Stimulated activated CD4-positive, alpha-beta T cell treated with anti-CD3 and anti-CD28 coated beads, Interleukin-4, amount 100 ng/mL, for 24 hours (primary cell): Measurements from ENCODE around the gene DPT.
"Not testable (repeated sequence)": the region's sequence is repeated elsewhere in the genome, so short reads cannot be mapped to it uniquely, and the experiment has no call there.

Experiments used
- DNase-seq: peaks from one replicate; pipeline ENCODE4 v3.0.0-alpha.2; 2020

DPT gene

DNA sequence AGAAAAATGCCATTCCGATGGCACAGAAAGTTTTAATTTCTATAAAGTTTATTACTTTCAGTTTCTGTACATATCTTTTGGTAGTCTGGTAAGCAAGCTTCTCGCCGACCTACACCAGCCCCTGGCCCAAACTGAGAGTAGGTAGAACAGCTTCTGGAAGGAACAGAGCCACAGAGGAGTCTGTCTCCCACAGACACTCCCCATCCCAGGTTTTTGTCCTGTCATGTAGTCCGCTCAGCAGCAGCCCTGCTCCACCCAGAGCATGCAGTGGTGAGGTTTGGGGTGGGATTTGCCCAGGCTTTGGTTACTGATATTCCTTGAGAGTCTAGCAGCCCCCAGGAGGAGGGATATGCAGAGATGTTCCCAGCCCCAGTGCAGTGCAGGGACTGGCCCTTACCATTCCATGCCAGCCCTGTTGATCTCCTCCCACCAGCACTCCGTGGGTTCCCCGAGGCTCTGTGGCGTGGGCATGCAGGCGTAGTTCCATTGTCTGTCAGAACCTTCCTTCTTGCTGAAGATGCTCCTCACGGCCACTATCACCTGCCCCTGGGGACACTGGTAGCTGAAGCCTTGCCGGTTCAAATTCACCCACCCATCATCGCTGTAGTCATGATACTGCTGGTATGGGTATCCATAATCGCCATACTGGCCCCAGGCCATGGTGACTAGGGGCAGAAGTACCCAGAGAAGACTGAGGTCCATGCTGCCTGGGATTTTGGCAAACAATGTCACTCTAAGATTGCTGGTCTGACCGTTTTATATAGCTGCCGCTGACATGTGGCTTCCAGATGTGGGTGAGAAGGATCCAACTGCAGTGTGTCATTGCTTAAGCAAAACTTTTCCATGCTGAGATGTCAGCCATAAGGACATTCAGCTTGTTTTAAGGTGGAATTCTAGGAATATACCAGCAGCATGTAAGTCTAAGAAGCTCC, at the start of gene DPT:
Gene DPT (minus strand): TSS at position 734 of the 932 bp plus-strand sequence. CDS start 32 bp downstream, at position 702.
- DNase-seq: no peak

DNA sequence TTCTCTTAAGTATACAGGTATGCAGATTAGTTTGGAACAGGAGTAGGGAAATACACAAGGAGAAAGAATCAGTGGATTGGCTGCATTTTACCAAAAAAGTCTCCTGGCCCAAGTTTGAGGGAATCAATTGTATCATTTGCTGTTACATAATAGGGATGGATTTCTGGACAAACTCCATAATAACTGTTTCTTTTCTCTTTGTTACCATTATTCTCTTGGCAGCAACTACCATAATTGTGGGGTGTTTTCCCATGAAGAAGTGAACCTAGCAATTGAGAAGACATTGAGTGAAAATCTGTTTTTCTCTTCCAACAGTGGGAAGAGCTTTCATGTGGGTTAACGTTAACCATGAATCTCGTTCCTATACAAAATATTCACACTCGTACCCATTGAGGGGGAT, 46.4 kb upstream of the DPT start:
- no peak for DNase-seq

DNA sequence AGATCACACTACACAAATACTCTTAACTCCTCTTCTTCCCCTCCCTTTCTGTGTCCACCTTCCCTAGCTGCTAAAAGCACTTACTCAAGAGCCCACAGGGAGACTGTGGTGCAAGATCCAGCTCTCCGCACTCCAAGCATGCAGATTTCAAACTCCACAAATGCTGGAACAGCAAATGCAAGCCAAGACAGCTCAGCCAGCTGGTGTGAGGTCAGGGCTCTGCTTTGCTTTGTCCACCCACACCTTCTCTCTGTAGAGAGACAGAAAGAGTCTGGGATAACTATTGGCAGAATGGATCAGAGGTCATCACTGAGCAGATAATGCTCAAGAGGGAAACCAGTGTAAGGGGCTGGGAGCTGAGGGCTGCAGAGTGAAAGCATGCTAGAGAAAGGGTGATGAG, 45.2 kb upstream of the DPT start:
- DNase-seq: no peak

DNA sequence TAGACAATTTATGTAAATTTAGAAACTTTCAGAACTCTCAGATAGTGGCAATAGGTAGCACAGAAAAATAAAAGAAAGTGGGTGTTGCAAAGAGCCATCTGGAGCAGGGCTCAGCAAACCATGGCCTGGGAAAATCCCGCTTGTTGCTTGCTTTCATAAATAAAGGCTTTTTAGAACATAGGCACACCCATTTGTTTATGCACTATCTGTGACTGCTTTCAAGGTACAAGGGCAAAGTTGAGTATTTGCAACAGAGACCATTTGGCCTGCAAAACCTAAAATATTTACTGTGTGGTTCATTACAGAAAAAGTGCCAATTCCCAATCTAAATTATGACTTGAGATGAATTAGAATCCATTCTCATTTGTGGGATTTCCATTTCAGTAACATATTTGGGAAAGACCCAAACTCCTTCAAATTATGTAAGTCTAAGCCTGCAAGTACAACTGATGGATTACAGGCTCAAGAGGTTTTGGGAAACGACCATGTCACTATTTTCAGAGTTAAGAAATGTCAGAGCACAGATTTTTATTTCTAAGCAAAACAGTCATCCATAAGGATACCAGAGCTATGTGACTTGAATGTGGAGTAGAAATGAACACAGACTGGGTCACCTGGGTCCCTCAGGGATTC, 43.5 kb upstream of the DPT start:
- no peak for DNase-seq

DNA sequence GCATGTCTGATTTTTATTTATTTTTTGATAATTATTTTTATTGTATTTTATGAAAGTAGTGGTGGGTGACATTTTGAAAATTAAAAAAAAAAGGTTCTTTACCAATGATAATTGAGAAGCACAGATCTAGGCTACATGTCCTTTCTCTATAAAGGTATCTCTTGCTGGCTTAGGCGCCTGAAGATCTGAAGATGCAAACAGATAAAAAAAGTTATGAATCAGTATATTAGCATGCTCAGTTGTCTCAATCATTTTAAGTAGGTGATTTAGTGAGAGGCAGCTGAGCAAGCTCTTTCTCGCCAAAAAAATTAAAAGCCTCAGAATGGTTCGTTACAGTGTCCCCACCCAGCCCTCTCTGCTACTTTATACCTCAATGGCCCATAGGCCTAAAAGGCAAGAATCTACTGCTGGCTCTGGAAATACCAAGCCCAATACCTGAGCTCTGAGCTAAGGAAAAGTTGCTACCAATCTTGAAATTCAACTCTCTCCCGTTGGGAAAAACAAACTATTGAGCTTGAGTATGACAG, 42.2 kb upstream of the DPT start:
- no peak for DNase-seq

DNA sequence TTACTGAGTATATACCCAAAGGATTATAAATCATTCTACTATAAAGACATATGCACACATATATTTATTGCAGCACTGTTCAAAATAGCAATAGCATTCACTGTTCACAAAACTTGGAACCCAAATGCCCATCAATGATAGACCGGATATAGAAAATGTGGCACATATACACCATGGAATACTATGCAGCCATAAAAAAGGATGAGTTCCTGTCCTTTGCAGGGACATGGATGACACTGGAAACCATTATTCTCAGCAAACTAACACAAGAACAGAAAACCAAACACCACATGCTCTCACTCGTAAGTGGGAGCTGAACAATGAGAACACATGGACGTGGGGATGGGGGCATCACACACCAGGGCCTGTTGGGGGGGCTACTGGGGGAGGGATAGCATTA, 40.9 kb upstream of the DPT start:
- not testable (repeated sequence) for DNase-seq

DNA sequence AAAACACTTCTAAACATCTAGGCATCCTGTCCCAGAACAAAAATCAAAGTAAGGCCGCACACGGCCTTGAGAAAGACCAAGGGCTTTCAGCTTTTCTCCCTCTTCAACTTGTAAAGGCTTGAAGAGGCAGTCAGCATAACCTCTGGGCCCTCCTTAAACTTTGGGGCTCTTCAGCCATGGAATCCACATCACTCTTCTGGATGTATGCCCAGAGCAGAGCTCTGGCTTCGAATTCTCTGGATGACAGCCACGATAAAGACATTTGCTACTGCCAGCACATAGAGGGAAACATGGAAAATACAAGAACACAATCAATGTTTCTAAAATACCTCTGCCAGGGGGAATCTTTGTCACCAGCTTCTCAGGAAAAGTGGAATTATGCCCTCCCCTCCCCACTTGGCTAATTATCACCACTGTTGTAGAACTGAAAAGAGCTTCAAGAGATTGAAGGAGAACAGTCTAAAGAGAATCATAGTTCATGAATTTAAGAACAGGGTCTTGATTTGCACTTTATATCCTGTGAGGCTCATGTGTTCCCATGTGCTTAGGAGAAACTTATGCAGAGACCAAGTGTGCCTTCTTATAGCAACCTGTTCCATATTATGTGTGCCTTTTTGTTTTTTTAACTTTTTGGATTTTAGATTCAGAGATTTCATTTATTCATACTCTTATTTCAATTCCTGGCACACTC, 39.0 kb upstream of the DPT start:
- no peak for DNase-seq

DNA sequence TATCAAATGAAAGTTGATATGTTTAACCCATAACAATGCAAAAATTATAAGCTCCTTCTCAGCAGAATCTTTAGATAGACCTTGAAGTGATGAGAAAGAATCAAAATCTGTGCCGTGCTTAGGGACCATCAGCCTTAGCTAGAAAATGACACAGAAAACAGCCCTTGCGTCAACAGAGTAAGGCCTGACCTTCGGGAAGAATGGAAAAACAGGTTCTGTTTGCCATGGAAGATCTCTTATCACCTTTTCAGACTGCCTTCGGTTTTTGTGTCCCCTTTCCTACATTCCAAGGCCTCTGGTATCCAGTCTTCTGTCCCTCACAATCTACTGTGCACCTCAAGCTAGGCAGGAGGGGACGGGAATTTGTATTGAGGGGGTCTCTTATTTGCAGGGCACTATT, 37.6 kb upstream of the DPT start:
- DNase-seq: no peak

DNA sequence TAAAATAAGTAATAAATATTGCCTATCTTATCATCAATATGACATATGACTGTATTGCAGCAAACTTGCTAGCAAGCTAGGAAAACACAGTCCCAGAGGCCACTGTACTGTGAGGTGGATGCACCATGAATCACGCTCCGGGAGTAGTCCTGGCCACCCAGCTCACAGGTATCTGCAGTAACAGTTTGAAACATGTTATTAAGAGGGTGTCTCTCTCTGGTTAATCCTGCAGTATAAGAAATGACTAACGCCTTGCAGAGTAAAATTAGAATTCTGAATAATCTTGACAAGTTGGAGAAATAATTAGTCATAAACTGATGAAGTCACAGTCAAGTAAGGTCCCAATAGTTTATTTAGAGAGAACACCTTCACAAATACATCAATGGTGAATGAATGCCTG, 34.0 kb upstream of the DPT start:
- peak; percentile 36 for DNase-seq

DNA sequence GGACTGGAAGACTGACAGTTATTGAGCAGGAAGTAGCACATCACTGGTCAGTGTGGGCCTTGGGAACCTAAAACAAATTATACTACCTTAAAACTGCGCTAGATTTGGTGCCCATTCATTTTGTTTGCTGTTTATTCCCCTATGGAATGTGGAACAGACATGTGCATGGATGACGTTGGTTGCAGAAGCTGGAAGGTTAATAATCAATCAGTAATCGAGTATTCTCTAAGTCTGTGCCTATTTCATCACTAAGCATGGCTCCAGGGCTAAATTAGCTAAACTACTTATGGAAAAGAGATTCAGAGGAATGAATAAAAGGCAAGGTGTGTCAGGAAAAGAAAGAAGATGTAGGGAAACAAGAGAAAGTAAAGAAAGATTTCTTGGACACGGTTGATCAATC, 33.5 kb upstream of the DPT start:
- no peak for DNase-seq

DNA sequence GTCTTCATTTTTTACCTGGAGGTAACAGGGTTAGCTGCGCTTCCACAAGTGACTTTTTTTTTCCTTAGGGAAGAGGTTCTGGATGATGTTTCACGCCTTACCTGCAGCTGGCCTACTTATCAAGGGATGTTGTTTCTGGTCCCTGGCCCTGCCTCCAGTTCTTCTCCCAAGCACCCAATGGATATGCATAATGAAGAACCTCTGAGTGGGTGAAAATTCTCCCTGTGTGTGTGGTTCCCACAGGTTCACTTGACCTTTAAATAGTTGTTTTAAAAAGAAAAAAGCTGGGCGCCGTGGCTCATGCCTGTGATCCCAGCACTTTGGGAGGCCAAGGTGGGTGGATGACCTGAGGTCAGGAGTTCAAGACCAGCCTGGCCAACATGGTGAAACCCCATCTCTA, 31.8 kb upstream of the DPT start:
- no peak for DNase-seq

DNA sequence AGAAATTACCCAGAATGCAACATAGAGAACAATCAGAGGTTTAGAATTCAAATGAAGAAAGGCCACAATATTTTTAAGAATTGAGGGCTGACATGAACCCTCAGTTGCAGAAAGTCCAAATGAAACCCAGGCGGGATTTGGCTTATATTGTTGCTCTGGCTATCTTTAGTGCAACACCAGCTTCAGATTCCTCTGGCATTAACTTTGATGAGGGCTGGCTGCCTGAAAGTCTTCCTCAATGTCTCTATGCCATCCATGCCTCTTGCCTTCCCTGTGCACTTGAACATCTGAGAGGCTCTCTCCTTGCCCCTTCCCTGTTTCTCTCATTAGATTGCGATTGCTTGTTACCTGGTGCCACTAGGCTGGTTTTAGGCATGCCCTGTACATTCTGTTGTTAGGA, 31.2 kb upstream of the DPT start:
- DNase-seq: no peak

DNA sequence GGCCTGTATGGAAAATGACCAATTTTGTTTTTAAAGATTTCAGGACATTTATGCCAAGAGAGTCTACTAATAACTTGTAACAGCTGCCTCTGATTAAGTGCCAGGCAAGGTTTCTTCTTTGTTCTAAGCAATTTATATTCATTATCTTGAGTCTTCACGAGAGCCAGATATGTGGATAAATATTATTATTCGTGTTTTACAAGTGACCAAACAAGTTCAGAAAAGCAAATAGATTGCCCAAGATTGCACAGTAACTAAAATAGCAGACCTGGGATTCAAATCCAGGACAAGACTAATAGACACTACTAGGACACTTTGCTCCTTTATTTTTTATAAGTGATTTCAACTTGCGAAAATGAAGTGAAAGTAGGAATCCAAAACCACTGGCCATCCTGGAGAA, 30.1 kb upstream of the DPT start:
- no peak for DNase-seq

DNA sequence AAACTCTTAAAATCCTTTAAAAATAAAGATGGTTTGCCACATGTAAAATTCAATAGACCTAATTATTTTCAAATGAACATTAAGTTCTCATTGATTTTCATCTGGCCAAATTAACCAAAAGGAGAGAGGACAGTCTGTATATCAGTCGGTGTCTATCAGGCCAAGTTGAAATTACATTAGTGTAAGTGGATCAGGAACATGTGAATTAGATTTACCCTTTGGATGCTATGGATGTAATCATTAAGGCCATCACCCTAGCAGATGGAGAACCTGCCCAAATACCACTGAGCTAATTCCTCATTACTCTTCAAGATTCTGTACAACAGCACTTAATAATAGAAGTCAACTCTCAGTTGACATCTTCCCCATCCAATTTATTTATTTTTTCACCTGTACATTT, 29.5 kb upstream of the DPT start:
- DNase-seq: no peak

DNA sequence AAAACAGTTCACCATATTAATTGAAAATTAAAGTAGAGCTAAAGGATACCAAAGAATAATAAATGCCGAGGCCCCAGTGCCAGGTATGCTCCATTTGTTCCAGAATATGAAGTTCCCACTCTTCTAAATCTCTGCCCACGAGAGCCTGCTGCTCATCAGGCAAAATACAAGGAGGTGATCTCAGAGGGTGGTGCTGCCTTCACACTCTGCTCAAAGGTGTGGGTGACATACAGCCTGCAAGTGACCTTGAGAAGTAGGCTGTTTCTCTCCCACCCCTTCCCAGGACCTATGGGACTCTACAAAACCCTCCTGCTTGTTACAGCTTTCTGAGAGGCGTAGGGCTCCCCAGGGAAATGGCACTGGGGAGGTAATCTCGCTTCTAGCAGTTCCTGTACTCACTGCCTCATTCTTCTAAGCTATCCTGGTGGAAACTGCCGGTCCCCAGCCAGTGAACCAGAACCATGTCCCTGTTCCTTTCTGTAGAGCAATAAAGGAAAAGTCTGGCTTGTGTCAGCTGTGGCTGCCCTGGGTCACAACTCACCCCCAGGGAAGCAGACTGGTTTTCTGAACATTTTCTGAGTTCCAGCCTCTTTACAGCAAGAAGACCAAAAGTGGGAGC, 26.9 kb upstream of the DPT start:
- no peak for DNase-seq

DNA sequence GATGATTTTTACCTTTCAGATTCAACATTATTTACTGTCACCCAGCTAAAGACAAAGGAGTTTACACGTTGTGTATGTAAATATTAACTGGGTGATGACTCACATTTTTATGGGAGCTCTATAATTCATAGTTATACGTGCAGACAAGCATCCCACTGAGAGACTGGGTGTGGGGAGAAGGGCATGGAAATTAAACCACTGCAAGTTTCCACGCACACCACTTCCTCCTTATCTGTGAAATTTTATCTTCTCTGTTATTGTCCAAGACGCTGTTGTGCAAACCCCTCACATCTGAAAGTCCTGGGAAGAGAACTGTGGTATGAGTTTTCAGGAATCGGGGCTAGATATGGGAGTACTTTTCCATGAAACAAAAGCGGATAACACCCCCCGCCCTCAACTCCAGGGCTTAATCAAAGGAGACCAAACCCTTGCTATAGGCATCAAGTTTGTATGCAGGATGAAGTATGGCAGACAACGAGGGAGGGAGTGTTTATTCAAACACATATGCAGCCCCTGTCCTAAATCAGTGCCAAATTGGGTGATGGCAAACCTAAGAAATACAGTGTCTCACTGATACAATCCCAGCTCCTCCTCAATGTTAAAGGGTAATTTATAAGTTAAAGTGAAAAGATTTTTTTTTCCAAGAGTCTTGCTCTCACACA, 23.3 kb upstream of the DPT start:
- DNase-seq: no peak

DNA sequence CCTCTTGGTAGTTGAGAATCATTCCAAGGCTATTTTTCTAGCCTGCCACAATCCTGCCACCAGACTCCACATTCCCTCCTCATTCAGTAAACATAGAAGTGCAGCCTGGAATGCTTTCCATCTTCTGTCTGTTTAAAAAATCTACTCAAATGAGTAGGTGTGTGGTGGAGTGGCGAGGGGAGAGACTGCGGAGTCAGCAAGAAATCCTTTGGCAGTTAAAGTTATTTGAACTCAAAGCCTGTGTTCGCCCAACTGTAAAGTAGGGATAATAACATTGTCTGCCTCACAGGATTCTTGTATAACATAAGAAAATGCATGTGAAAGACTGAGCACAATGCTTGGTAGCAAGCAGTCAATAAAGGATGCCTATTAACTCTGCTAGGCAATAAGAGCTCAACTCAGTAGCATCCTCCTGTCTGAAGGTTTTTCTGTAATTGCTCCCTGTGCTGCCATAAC, 22.2 kb upstream of the DPT start:
- no peak for DNase-seq

DNA sequence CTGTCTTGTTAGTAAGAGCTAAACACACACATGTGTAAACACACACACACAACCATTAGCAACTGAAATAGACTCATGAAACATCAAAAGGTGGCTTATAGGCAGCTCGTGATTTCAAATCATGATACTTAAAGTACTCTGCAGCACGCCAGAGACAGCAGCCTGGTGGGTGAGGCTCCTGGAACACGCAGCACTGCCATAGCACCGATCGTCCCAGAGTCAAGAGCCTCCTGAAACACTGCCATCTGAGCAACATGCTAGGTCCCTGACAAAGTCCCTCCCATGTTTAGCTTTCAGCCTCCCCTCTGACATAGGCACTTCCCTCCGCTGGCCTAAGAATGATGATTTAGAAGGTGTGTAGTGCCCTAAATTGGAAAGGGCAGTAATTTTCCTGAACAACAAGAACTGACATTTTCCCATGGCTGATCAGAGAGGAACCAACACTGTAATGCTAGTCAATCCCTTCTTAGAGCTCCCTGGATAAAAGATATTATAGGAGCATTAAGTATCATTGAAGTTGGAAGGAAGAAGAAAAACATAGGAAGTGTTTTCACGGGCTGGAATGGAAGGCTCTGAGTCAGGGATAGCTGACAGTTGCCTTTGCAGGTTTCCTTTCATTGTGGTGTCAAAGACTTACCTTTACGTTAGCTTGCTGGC, 14.1 kb upstream of the DPT start:
- DNase-seq: no peak

DNA sequence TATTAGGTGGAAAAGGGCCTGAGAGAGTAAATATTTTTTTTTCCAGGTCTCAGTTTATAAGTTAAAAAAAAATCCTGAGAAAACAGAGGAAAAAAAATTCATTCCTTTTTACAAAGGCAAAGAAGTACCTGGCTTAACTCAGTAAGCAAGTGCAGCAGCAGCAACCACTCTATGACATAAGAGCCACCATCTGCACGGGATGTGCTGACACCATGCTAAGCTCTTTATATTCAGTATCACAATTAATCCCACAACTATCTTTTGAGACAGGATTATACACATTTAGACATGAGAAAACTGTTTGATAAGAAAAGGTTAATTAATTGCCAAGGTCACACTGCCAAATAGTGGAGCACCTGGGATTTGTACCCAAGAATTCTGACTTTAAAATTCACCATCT, 13.4 kb upstream of the DPT start:
- DNase-seq: no peak

DNA sequence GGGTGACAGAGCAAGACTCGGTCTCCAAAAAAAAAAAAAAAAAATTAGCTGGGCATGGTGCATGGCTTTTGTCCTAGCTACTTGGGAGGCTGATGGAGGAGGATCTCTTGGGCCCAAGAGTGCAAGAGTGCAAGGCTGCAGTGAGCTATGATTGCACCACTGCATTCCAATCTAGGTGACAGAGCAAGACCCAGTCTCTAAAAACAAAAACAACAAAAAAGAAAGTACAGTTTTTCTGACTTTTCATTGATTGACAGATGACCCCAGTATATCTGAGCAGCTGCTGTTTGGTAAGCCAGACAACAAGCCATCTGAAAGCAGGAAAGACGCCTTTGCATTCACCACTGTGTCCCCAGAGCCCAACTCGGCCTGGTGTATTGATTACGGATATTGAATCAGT, 10.9 kb upstream of the DPT start:
- no peak for DNase-seq

DNA sequence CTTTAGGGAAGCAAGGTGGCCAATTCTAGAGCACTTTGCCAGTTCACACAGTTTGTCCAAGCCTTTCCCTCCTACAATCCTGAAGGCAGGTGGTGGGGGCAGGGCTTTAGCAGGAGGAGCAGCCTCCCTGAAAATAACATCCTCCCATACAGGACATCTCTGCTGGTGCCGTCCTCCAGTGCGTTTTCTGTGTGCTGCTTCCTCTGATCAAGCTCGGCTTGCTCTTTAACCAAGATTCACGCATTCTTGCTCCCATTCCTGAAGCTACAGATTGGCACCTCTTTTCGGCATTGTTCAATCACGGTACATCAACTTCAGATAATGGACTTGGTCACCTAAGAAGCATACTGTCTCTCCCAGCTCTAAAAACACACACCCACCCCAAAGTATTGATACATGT, 7.5 kb upstream of the DPT start:
- no peak for DNase-seq

DNA sequence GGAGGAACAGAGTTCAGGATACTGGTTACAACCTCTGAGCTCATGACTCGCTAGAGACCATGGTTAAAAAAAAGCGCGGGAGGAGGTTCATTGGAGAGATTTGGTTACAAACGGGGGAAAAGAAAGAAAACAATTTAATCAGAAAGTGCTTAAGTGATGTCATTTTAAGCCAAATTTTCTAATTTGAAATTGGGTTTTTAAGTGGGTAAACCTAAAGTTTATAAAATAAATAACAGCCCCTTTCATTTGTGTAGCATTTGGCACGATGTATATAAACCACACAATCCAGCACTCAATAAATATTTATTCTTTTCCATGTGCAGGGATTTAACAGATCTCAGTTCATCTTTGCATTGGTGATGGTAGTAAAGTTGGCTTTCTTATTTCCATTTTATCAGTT, 7.0 kb upstream of the DPT start:
- DNase-seq: no peak
